Measurements from ENCODE around the gene KTN1. TPM values are rescaled to one million over a fixed set of nuclear protein-coding genes. Genes with fewer than 3 reads are reported as not detected.

Gene KTN1
- total RNA-seq, 1 experiment from 2014 or later, result 180 TPM

DNA sequence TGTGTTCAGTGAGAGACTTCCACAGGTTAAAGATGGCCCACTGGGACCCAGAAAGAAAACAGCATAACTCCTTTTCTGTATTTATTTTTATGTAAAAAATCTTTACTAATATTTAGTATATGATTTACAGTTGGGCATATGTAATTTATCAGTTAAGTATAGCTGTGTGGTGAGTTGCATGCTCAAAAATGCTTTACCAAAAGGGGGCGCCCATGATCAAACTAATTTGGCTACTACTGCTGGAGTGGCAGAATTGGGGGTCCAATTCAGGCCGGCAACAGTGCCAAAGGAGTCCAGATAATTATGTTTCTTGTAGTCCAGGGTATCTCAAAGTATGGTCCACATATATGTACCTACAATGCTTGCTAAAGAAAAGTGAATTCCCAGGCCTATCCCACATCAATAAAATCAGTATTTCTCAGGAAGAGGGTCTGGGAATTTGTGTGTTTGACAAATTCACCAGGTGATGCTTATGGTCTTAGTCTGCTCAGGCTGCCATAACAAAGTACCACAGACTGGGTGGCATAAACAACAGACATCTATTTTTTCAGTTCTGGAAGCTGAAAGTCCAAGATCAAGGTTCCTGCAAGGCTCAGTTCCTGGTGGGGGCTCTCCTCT lies 152.0 kb downstream of the KTN1 start:
- TF ChIP-seq, protein P1, sequence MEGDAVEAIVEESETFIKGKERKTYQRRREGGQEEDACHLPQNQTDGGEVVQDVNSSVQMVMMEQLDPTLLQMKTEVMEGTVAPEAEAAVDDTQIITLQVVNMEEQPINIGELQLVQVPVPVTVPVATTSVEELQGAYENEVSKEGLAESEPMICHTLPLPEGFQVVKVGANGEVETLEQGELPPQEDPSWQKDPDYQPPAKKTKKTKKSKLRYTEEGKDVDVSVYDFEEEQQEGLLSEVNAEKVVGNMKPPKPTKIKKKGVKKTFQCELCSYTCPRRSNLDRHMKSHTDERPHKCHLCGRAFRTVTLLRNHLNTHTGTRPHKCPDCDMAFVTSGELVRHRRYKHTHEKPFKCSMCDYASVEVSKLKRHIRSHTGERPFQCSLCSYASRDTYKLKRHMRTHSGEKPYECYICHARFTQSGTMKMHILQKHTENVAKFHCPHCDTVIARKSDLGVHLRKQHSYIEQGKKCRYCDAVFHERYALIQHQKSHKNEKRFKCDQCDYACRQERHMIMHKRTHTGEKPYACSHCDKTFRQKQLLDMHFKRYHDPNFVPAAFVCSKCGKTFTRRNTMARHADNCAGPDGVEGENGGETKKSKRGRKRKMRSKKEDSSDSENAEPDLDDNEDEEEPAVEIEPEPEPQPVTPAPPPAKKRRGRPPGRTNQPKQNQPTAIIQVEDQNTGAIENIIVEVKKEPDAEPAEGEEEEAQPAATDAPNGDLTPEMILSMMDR (IDR thresholded peaks at IDR 0.05; ENCODE audit: unreplicated experiment), result peak; percentile 46
- ChIA-PET CTCF (interaction anchor here (0.5 to 1.7 kb wide), 29 partner anchors 8 to 747 kb away, joined by 3 to 16 read pairs (median 4); no protein-coding TSS in a partner anchor), POLR2A (interaction anchor here (0.7 to 1.0 kb wide), 3 partner anchors 69 to 743 kb away, joined by 3 read pairs; no protein-coding TSS in a partner anchor)
- Mint-ChIP-seq H3K9me3 (ENCODE audit: unreplicated experiment) (no peaks in the 10 kb centered on the region), H3K27me3 (ENCODE audit: insufficient read depth, unreplicated experiment) (no peaks in the 10 kb centered on the region), H3K4me3 (ENCODE audit: unreplicated experiment) (no peak overlapping the region), H3K4me1 (ENCODE audit: insufficient read depth, unreplicated experiment) (peaks cover 6% of the 10 kb centered on the region), H3K27ac (ENCODE audit: low read depth, unreplicated experiment) (no peak overlapping the region), H3K36me3 (ENCODE audit: insufficient read depth, unreplicated experiment) (no peaks in the 10 kb centered on the region)
- DNase-seq (ENCODE audit: unreplicated experiment), result peak; percentile 54
- intact Hi-C loops (cut with micrococcal nuclease), result loop anchor here (1.0 to 2.0 kb wide), 3 partner anchors 608 to 742 kb away; no protein-coding TSS in a partner anchor
- BruUV-seq (replicated peaks), result no TSS peak

GRCh38 chr14:55733599-55733998 lies 153.6 kb downstream of the KTN1 start:
- BruUV-seq (replicated peaks), result no TSS peak
- DNase-seq (ENCODE audit: unreplicated experiment), result no peak
- Mint-ChIP-seq H3K36me3 (ENCODE audit: insufficient read depth, unreplicated experiment) (no peaks in the 10 kb centered on the region), H3K4me3 (ENCODE audit: unreplicated experiment) (no peak overlapping the region), H3K27me3 (ENCODE audit: insufficient read depth, unreplicated experiment) (no peaks in the 10 kb centered on the region), H3K9me3 (ENCODE audit: unreplicated experiment) (no peaks in the 10 kb centered on the region), H3K4me1 (ENCODE audit: insufficient read depth, unreplicated experiment) (peaks cover 6% of the 10 kb centered on the region), H3K27ac (ENCODE audit: low read depth, unreplicated experiment) (no peak overlapping the region)
- ChIA-PET POLR2A (interaction anchor here (1.1 kb wide), 1 partner anchor 20 kb away, joined by 3 read pairs; no protein-coding TSS in a partner anchor), CTCF (interaction anchor here (0.6 to 1.8 kb wide), 10 partner anchors 11 to 1107 kb away, joined by 3 to 7 read pairs (median 4); no protein-coding TSS in a partner anchor)
- TF ChIP-seq, protein P1 (IDR thresholded peaks at IDR 0.05; ENCODE audit: unreplicated experiment), result no peak
- intact Hi-C loops (cut with micrococcal nuclease), result loop anchor here (2.0 kb wide), 1 partner anchor 689 kb away; no protein-coding TSS in a partner anchor

Other genes with a start within 250 kb of the KTN1 start
- gene ATG14, start 168.4 kb upstream of the KTN1 start, total RNA-seq (2022), result 6.5 and 6.6 TPM in 2 replicates
- not detected in 2 replicates for gene TBPL2, start 139.6 kb upstream of the KTN1 start, total RNA-seq (2022)

All from MCF 10A (cell line).